GM19467 (cell line): ENCODE data around the gene PURA.
A peak's percentile ranks its signal among the peaks of the same experiment; 100 is the strongest.

Experiments used
- ATAC-seq: cut with Tn5 transposase; IDR thresholded peaks from one replicate; pipeline ENCODE4 v1.9.1; 2021; ENCODE audit warnings: mild to moderate bottlenecking, moderate library complexity; ENCODE audit not compliant: unreplicated experiment

The PURA gene

GRCh38 chr5:140113699-140114263, at the start of gene PURA:
Gene PURA, plus strand, starts transcription at chr5:140114109. Its CDS starts 73 bp downstream, at chr5:140114182.
- peak; percentile 81 for ATAC-seq

- no peak for ATAC-seq
These were observed 41.1 kb upstream of the PURA start for GRCh38 chr5:140072812-140073211.

DNA sequence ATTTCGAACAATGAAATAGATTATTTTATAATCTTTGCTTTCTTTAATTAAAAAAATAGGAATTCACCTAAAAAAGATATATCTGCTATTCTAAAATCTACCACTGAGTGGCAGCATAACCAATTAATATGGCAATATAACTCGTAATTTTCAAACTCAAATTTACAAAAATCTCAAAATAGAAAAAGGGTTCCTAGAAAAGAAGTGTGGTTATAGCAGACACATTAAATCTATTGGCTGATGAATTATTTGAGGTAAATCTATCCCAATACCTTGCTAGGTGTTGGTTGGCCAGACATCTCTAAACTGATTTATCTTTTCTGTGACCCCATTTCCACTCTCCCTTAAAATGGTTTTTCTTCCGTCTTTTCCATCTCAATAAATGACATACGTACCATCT, 40.6 kb upstream of the PURA start:
- no peak for ATAC-seq

DNA sequence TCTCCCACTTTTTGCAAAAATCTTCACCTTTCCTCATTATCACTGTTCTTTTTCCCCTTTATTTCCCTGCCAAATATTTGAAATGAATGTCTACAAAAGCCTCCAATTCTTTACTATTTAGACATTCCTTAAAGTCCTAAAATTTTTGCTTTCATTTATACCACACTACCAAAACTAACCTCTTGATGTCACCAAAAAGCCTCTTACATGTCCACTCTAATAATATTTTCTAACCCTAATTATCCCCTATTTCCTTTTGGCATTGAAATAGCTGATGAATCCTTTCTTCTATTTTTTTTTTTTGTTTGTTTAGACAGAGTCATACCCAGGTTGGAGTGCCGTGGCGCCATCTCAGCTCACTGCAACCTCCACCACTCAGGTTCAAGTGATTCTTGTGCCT, 38.5 kb upstream of the PURA start:
- no peak for ATAC-seq

GRCh38 chr5:140076142-140076541, 37.8 kb upstream of the PURA start:
- no peak for ATAC-seq

DNA sequence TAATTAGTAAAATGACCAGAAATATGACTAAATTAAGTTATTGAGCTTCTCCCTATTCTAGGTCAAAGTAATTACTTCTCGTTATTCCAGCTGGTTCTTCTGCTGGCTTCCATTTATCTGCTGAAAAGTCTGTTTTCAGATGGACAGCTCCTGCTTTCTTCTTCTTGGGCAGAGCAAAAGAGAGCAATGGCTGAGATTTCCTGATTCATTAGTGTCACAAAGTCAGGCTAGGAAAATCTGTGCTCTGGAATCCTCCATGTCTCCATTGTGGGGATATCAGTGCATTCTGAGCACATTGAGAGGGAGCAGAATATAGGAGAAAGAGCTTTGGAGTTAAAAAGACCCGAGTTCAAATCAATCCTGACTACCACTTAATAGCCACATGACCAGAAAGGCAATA, 37.1 kb upstream of the PURA start:
- no peak for ATAC-seq

DNA sequence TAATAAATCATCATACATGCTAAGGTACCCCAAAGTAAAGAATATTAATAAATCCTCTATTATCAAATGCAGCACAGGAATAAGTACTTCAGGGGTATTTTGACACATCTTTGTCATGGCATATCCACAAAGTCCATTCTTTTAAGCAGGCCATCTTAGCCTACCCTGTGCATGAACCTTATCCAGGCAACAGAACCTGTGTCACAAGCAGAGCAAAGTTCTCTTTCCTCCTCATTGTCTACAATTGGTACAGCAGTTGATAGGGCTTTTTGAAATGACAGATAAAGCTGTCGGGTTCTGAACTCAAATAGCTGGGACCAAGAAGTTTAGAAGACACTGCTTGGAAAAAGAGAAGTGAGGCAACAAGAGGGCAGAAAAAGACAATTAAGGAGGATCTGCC, 30.8 kb upstream of the PURA start:
- no peak for ATAC-seq

GRCh38 chr5:140083650-140084049, 30.3 kb upstream of the PURA start:
- ATAC-seq: no peak

DNA sequence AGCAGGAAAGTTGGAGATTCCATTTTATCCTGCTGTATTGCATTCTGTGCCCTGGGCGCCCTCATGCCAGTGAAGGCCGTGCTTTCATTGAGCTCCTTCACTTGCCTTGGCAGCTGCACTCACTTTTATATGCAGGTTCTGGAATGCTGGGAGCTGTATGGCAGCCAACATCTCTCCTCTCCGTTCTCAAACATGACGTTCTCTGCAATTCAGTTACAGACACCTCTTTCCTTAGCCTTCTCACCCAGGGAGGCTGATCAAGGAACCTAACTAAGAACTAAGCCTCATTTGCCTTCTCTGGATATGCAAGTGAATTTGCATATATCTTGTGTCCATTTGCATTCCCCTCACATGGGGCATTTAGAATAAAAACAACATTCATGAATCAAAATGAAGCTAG, 29.4 kb upstream of the PURA start:
- no peak for ATAC-seq

DNA sequence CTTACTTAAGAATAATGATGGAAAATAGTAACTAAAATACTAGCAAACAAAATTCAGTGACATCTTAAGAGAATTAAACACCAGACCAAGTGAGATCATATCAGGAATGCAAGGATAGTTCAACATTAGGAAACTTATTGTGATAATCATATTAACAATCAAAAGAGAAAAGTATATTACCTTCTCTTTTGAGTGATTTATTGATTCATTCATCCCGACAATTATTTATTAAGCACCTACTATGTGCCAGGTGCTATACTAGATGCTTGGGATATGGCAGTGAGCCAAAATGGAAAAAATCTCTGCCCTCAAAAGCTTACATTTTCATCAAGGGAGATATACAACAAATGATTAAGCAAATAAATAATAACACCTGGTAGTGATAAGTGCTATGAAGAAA, 23.7 kb upstream of the PURA start:
- no peak for ATAC-seq

GRCh38 chr5:140093179-140093578, 20.7 kb upstream of the PURA start:
- ATAC-seq: no peak

DNA sequence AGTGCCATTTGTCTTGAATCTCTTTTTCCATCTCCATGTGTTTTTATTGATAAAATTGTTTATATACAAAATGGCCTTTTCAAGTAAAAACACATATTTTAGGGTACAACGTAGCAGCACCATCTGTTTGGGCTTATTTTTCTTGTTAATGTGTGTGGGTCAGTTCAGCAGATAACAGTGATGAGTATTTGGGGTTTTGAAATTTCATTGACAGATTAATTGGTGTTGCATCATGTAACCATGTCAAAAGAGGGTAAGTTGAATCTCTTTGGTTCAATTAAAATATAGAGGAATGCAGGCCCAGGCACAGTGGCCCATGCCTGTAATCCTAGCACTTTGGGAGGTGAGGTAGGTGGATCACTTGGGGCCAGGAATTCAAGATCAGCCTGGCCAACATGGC, 20.0 kb upstream of the PURA start:
- ATAC-seq: no peak

DNA sequence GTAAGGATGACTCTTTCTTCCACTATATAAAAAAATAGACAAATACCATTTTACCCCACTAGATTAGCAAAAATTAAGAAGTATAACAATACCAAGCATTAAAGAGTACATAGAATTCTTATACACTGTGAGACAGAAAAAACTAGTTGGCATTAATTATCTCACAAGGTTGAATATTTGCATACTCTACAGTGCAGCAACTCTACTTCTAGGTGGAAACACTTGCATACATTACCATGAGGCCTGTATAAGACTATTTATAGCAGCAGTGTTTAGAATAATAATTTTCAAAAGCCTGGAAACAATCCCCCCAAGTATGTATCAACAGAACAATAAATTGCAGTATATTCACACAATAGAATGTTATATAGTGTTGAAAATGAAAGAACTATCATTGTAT, 19.0 kb upstream of the PURA start:
- no peak for ATAC-seq

GRCh38 chr5:140101179-140101578, 12.7 kb upstream of the PURA start:
- no peak for ATAC-seq

GRCh38 chr5:140103154-140103553, 10.8 kb upstream of the PURA start:
- ATAC-seq: no peak

GRCh38 chr5:140104100-140104499, 9.8 kb upstream of the PURA start:
- ATAC-seq: no peak

DNA sequence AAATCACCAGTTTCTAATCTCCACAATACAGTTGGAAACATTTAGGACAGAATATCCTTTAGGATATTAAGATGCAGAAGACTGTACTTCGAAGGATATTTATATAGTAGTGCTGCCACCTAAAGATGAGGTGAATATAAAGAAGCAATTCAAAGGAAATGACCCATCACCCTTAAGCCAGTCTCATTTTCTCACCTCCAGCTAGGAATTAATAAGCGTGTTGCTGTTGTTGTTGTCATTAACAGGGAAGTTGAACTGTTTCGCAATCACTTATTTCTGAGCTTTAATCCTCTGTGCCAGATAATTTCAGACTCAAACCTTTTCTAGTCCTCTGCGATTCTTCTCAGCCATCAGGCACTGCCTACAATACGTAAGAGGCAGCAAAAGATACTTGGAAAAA, 7.8 kb upstream of the PURA start:
- no peak for ATAC-seq

GRCh38 chr5:140106805-140107311, 7.1 kb upstream of the PURA start:
- ATAC-seq: no peak

DNA sequence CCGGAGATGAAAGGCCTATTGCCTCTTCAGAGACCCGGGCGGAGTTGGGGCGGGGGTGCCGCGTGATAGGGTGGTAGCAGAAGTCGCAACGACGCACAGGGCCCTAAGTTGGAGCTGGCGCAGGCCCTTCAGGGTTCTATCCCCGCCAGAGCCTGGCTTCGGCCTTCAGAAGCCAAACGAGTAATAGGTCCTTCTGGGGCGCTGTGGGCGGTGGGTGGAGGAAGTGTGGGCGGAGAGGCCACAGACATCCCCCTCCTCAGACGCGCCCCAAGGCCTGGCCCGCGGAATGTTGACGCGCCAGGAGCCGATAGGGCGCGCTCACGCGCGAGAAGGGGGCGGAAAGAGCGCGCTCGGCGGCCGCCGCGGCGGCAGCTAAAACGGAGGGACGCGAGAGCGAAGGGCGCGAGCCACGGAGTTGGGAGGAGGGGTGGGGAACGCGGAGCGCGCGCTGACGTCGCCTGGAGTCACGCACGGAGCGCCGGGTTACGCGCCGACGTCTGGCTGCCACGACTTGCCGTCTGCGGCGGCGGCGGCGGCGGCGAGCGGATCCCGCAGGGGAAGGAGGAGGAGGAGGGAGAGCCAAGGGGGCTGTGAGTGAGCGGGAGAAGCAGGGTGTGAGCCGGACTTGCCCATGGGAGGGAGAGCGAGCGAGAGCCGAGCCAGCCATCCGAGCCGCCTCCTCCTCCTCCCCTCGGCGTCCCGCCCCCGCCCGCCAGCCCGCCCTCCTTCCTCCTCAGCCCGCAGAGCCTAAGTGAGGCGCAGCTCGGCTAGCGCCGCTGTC, 6.4 kb upstream of the PURA start:
- ATAC-seq: peak; percentile 91

GRCh38 chr5:140108093-140109017, 5.6 kb upstream of the PURA start:
- ATAC-seq: no peak

GRCh38 chr5:140109018-140109758, 4.7 kb upstream of the PURA start:
- no peak for ATAC-seq
